Activated CD8-positive, alpha-beta memory T cell treated with anti-CD3 and anti-CD28 coated beads for 48 hours (primary cell): ENCODE measurements around the gene RPL29.
A peak's percentile ranks its signal among the peaks of the same experiment; 100 is the strongest.

ENCODE experiments used
- DNase-seq, 3 experiments: peaks; one replicate each; pipeline ENCODE4 v3.0.0-alpha.2; 2020; ENCODE audit warnings: low read depth in 2 of 3, low spot score in 2 of 3

Gene RPL29

DNA sequence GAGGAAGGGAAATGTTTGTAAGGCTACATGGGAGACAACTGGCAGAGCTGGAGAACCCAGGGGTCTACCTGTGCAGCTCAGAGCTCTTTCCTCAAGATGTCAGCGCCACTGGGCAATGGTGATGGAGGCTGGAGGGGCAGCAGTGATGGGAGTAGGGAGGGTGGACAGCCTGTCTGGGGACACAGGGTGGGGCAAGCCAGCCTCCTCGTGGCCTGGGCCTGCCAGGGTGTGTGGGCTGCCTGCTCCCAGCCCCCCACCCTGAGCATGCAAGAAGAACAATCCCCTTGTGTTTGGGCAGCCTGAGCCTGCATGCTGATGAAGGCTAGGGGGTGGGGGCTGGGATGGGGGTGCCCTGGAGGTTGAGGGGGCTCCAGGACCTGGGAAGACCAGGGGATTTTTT, 29.7 kb downstream of the RPL29 start:
- DNase-seq, result no peak

DNA sequence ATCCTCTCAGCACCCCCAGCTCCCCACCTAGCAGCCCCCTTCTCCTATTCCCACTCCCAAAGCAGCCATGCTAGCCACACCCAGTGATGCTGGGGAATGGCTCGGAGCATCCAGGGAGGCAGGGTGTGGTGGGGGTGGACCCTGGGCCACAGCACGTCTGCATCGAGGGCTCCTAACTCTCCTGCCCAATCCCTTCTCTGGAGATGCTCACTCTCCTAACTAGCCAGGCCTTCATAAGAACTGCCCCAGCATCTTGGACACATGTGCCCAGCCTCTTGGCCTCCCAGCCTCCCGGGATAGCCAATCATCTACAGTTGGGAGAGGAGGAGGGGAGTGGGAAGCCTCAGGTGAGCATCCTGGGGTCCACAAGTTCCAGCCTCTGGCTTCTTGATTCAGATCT, 31.2 kb downstream of the RPL29 start:
- DNase-seq, result no peak

DNA sequence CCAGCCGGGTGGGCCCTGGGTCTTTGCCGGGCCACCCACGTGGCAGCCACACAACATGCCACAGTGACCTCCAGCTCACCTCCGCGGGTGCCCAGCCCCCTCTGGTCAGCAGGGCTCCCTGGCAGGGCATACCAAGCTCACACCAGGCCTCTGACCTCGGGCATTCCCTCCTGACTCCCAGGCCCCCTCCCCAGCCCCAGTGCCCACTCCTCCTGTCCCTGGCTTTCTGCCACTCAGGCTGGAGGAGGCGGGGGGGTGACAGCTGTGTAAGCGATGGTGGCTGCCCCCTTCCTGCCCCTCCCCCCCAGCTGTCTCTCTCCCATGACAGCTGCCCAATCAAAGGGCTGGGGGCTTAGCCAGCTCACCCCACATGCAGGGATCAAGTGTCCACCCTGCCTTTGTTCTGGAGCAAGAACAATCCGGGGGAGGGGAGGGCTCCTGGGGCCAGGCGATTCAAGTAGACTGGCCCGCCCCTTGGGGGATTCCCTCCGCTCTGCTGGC, 31.7 kb downstream of the RPL29 start:
- DNase-seq, result no peak

DNA sequence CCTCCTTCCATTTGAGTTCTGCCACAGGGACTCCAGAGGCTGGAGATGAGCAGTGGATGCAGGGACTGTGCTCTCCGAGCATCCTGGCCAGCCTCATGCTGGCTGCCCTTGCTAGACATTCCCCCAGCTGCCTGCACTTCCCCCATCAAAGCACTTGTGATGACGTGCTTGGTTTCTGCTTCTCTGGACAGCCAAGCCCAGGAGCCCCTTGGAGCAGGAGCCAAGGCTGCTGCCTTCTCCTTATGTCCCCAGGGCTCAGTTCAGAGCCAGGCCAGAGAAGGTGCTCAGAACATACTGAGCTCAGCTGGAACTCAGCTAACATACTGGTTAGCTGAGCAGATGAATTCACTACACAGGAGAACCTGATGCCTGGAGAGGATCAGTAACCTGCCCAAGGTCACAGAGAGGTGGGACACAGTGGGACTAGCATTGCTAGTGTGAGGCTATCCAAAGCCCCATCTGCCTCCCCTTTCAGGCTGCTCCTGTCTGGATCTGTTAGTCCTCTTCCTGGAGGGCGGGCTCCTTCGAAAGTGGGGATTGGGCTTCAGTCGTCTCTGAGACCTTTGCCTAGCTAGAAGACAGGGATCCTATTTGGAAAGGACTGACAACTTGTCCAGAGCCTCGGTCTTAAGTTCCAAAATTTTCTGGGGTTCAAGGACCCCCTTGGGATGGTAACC, 32.7 kb downstream of the RPL29 start:
- DNase-seq, result no peak

DNA sequence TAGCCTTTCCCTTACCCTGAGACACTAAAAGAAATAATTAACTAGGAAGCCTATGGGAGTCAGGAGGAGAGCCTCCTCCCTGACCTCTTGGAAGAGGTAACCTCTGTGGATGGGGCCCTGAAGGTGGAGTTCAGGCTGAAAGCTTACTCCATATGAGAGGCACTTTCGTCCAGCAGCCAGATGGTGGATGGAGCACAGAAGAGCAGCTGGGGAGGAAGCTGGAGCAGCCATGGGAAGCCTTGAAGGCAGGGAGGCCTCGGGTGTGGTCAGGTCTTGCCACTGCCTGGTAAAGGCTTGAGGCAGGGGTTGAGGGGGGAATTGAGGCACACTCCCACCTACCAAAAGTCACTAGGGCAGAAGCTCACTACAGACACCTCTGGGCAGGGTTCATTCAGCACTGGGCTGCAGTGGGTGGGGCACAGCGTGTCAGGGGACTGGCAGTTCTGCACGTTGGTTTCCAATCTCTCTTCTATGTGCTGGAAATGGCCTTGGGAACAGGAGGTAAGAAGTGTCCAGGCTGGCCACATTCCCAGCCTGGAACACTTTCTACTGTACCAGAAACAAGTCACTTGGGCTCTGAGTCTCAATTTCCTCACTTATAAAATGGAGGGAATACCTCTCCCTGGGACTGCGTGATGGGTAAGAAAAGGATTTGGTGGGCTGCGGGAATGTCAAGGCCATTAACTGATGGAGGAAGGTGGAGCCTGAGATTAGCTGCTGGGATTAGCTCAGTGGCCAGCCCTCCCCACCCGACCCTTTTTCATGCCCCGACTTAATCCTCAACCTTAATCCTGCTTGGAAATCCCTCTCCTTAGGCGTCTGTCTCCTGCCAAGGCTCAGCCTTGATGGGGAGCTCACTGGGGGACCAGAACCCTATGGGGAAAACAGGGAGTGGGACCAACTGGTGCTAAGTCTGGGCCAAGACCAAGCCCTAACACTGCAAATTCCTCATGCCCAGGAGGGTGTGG, 33.8 kb downstream of the RPL29 start:
- DNase-seq, result no peak

DNA sequence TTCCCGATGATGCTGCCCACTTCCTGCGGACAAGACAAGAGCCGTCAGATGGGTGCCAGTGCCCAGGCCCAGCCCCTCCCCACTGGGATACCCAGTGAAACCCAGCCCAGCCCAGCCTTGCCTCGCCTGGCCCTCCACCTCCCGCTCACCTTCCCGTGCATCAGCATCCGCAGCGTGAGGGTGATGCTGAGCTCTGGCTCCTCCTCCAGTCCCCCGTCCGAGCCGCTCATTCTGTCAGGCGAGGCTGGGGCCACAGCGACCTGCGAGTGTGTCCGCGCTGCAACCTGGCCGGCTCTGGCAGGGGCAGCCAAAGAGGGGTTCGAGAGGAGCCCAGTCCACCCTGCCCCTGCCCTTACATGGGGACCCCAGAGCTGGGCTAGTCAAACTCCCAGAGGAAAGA, 34.7 kb downstream of the RPL29 start:
- DNase-seq, result no peak

DNA sequence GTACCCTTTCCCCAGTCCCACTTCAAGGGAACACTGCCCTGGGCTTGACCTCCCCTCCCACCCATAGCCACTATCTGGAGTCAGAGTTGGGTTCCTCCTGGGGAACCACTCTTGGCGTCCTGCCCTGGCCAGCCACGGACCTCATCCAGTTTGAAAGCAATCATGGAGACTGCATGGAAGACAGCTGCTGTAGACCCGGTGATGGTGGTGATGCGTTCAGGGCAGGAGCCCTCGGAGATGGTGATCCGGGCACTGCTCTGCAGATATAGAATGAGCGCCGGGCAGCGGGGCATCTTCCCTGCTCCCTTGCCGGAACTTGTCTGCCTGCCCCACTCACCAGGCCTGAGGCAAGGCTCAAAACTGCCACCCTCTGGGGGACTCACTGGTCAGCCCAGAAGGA, 35.3 kb downstream of the RPL29 start:
- DNase-seq, result no peak

DNA sequence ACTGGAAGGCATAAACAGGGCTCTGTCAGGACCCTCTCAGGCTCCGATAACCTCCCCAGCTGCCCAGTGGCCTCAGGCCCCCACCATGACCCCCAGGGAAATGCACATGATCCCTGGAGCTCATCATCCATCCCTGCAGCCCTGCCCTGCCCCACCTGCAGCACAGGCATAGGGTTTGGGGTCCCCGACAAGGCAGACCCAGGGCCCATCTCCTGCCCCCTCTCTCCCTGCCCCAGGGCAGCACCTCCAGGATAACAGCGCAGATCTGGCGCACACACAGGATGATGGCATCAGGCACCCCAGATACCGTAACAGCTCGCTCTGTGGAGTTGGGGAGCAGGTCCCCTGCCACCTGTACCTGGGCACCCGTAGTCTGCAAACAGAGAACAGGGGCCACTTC, 36.0 kb downstream of the RPL29 start:
- DNase-seq, result no peak

DNA sequence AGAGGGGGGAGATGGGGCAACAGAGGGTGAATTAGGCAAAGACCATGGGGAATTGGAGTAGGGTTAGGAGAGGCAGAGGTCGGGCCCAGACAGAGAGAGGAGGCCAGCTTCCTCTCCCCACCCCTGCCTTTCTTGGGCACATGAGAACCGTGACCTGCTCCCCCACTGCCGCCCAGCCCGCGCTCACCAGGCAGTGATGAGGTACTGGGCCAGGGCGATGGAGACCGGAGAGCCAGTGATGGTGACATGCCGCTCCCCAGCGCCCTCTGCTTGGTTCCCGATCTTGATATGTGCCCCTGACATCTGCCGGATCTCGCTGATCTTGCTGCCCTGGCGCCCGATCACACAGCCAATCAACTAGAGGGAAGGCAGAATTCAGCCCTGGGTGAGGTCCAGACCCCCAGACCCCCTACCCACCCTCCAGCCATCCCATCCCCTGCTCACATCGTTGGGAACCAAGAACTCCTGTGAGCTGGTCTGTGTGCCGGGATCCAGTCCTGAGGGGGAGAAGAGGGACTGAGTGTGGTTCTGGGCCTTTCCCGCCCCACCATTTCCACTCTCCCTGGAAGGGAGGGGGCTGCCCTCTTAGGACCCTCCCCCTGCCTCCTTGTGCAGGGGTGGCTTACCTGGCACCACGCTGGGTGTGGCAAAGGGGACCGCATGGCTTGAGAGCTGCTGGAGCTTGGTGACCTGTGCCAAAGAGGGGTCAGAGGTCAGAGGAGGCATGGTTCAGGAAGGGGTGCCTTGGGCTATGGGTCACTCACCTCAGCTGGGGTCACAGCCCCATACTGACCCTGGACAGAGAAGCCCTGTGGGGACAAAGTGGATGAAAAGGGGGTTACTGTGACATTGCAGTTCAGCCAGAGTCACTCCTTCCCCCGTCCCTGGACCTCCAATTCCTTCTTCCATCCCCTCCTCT, 36.8 kb downstream of the RPL29 start:
- no peak for DNase-seq

DNA sequence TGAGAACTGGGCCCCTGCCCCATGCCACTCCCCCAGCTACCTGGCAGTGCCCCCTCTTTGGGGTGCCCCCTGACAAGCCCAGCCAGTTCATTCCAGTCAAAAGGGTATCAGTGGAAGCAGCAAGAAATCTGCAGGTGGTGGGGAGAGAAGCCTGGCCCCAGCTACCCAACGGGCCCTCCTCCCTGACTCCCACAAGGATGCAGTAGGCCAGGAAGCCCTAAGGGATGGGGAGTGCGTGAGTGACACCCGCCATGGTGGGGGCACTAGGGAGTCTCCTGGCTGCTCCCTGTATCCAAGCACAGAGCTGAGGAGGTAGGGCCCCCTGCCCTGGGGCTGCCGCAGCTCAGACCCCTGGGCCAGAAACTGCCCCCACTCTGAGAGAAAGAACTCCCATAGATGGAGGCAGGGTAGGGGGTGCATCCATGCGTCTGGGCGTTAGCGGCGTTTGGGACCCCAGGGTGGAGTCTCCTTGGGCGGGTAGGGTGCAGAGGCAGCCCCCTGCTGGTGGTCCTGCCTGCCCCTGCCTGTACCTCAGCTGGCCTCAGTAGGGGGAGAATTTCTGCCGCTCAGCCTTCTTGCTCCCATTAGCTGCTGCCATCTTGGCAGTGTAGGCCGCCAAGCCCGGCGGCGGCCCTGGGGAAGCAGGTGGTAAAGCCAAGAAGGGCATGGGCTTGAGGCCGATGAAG, 38.0 kb downstream of the RPL29 start:
- DNase-seq, result no peak

DNA sequence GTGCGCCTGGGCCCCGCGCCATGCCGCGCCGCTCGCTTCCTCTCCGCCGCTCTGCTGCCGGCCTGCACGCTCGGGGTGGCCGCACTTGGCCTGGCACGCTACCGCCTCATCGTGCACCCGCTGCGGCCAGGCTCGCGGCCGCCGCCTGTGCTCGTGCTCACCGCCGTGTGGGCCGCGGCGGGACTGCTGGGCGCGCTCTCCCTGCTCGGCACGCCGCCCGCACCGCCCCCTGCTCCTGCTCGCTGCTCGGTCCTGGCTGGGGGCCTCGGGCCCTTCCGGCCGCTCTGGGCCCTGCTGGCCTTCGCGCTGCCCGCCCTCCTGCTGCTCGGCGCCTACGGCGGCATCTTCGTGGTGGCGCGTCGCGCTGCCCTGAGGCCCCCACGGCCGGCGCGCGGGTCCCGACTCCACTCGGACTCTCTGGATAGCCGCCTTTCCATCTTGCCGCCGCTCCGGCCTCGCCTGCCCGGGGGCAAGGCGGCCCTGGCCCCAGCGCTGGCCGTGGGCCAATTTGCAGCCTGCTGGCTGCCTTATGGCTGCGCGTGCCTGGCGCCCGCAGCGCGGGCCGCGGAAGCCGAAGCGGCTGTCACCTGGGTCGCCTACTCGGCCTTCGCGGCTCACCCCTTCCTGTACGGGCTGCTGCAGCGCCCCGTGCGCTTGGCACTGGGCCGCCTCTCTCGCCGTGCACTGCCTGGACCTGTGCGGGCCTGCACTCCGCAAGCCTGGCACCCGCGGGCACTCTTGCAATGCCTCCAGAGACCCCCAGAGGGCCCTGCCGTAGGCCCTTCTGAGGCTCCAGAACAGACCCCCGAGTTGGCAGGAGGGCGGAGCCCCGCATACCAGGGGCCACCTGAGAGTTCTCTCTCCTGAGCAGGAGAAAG, 39.6 kb downstream of the RPL29 start:
- peak in 1 of 3 experiments; percentile 10 for DNase-seq

DNA sequence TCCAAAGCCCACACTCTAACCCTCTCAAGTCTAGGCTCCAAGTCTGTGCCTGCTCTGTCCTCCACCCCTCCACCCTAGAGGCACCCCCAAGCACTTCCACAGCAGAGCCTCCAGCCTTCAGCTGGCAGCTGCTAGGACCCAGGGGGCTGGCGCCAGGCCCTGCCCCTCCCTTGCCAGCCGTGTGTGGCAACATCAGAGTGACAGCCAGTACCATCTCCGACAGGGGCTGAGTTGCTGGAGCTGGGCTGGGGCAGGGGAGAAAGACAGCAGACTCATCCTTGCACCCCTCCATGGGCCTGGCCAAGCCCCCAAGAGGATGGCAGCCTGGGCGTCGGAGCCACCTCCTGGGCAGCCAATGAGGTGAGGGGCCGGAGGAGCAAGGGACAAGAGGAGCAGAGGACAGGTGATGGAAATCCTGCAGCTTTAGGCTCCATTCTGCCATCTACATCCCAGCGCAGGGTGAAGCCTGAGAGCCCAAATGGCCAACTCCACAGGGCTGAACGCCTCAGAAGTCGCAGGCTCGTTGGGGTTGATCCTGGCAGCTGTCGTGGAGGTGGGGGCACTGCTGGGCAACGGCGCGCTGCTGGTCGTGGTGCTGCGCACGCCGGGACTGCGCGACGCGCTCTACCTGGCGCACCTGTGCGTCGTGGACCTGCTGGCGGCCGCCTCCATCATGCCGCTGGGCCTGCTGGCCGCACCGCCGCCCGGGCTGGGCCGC, 40.4 kb downstream of the RPL29 start, which contains the start of gene GPR62:
Gene GPR62, plus strand, starts transcription at position 207 of the 718 bp plus-strand sequence. Its CDS starts 272 bp downstream, at position 479.
- DNase-seq, result no peak

DNA sequence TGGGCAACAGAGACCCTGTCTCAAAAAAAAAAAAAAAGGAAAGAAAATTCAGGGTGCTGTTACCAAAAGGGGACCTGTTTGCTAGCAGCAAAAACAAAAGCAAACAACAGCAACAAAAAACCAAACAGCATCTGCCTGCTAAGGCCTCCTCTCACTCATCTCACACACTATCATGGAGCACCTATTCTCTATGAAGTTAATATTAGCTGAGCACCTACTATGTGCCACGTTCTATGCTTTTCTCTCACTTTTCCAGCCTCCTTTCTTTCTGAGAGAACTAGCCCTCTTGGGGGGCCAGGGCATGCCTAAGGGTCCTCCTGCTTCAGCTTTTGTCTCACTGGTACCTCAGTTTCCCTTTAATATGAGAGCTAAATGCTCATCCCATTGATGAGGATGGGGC, 41.0 kb downstream of the RPL29 start:
- no peak for DNase-seq

DNA sequence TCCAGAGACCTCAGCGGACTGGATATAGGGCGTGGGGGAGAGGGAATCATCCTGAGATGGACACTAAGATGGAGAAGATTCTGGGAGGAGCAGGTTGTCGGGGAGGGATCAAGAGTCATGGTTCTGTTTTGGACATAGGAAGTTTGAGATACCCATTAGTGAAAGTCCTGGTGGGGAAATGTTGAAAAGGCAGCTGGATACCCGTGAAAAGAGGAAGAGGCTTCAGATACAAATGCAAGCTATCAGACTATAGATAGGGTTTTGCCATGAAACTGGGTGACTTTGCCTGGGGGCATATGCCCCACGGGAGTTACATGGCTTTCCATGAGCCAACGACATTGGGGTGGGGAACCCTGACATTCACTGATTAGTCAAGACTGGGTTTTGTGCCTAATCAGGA, 41.6 kb downstream of the RPL29 start:
- DNase-seq, result no peak

DNA sequence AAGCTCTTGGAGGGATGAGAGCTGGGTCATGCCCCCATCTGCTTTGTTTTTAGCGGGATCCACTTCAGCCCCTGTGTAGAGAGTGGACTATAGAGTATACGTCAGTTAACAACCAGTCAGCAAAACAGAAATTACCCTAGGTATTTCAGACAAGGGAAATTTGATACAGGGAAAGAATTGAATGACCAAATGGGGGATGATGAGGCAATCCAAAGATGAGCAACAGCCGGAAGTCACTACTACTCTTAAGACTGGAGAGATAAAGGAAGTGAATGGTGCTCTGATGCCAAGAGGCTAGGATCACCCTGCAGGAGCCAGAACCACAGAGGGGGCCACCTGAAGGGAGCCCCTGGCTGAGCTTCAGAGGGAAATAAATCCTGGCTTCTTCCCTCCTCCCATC, 42.2 kb downstream of the RPL29 start:
- no peak for DNase-seq

DNA sequence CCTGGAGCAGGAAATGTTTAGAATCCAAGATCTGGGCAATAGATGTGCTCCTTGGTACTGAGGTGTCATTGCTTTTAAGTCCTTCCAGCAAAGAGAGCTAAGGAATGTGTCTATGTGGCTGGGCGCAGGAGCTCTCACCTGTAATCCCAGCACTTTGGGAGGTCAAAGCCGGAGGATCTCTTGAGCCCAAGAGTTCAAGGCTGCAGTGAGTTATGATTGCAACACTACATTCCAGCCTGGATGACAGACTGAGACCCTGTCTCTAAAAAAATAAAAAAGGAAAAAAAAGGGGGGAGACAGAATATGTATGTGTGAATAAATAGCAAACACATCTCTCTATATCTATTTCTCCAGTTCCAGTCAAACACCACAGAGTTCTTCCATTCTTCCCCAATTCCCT, 44.8 kb downstream of the RPL29 start:
- DNase-seq, result no peak

DNA sequence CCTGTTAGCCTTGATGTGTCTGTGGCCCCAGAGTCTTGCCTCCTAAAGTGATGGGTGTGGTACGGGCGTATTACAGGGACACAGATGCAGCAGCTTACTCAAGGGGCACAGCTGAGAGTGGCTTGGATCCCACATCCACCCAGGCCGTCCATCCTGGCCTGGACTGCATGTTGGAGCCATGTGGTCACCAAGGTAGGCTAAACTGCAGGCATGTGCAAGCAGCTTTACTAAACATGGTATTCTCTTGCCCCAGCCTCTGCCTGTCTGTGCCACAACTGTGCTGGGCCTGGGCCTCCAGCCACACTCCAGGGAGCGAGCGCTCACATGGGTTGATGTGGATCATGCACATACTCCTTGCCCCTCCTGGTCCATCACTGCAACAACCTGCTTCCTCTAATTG, 46.6 kb downstream of the RPL29 start:
- DNase-seq, result no peak

DNA sequence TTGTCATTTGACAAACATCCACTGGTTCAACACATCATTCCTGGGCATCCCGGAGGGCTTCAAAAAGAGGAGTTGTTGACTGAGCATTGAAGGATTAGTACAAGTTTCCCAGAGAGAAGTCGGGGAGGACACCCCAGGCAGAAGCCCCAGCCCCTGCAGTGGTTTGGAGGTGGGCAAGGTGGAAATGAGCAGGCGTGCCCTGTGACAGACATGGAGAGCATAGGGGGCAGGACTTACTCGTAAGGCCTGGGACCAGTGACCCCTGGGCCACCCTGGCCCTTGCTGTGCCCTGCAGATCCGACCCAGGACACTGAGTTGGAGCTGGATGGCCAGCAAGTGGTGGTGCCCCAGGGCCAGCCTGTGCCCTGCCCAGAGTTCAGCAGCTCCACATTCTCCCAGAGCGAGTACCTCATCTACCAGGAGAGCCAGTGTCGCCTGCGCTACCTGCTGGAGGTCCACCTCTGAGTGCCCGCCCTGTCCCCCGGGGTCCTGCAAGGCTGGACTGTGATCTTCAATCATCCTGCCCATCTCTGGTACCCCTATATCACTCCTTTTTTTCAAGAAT, 47.6 kb downstream of the RPL29 start:
- no peak for DNase-seq
